Measurements from ENCODE around the gene NUBPL. TPM values are rescaled to one million over a fixed set of nuclear protein-coding genes. Genes with fewer than 3 reads are reported as not detected.

The NUBPL gene
- polyA plus RNA-seq, 1 of the 3 experiments (the other 2 are of a cell fraction): 4.0 TPM

- TF ChIP-seq, protein P1, sequence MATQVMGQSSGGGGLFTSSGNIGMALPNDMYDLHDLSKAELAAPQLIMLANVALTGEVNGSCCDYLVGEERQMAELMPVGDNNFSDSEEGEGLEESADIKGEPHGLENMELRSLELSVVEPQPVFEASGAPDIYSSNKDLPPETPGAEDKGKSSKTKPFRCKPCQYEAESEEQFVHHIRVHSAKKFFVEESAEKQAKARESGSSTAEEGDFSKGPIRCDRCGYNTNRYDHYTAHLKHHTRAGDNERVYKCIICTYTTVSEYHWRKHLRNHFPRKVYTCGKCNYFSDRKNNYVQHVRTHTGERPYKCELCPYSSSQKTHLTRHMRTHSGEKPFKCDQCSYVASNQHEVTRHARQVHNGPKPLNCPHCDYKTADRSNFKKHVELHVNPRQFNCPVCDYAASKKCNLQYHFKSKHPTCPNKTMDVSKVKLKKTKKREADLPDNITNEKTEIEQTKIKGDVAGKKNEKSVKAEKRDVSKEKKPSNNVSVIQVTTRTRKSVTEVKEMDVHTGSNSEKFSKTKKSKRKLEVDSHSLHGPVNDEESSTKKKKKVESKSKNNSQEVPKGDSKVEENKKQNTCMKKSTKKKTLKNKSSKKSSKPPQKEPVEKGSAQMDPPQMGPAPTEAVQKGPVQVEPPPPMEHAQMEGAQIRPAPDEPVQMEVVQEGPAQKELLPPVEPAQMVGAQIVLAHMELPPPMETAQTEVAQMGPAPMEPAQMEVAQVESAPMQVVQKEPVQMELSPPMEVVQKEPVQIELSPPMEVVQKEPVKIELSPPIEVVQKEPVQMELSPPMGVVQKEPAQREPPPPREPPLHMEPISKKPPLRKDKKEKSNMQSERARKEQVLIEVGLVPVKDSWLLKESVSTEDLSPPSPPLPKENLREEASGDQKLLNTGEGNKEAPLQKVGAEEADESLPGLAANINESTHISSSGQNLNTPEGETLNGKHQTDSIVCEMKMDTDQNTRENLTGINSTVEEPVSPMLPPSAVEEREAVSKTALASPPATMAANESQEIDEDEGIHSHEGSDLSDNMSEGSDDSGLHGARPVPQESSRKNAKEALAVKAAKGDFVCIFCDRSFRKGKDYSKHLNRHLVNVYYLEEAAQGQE (IDR thresholded peaks at IDR 0.05; ENCODE audit: low read depth, low read length): no peak
- no peak for TF ChIP-seq SMC3 (IDR thresholded peaks at IDR 0.05; ENCODE audit: low read depth, low read length)
- no peak for TF ChIP-seq RFX5 (IDR thresholded peaks at IDR 0.05; ENCODE audit: low read length)
These were observed 29.0 kb downstream of the NUBPL start (continued) for GRCh38 chr14:31590206-31590605.

DNA sequence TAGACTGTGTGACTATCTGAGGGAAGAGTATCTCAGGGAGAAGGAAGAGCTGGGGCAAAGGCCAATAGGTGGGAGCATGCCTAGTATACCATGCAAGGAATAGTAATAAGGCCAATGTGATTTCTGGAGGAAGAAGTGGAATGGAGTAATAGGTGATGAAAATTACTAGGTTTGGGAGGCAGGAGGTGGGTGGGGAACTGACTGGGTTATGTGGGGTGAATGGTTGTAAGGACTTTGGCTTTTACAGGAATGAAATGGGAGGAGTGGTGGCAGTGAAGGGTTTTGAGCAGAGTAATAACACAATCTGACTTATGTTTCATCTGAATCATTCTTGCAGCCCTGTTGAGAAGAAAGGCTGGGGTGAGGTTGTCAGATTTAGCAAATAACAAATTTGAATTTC is 30.9 kb downstream of the NUBPL start:
- no peak for DNase-seq
- Histone ChIP-seq H3K4me1 (ENCODE audit: control insufficient read depth in 1 of 2, insufficient read depth in 2 of 2, low read depth in 1 of 2, low read length in 1 of 2) (no peaks in the 10 kb centered on the region; a peak in 1 of 4 replicates), H4K20me1 (ENCODE audit: insufficient read depth) (no peaks in the 10 kb centered on the region), H3K27me3 (ENCODE audit: insufficient read depth) (no peaks in the 10 kb centered on the region), H2AFZ (ENCODE audit: low read depth) (no peak overlapping the region), H3K27ac (ENCODE audit: low read depth in 2 of 2, low read length in 1 of 2) (no peak overlapping the region), H3K9me3 (no peaks in the 10 kb centered on the region), H3K79me2 (ENCODE audit: insufficient read depth) (no peaks in the 10 kb centered on the region), H3K9me2 (no peaks in the 10 kb centered on the region), H3K9ac (no peak overlapping the region), H3F3A (replicated peaks; ENCODE audit: insufficient read depth) (no peaks in the 10 kb centered on the region), H3K36me3 (replicated peaks in 1 of 2; ENCODE audit: control insufficient read depth in 1 of 2, insufficient read depth in 2 of 2, low read length in 1 of 2) (no peaks in the 10 kb centered on the region), H3K4me2 (no peak overlapping the region), H3K4me3 (ENCODE audit: low read depth in 2 of 2, low read length in 1 of 2) (no peak overlapping the region)
- TF ChIP-seq YY1 (IDR thresholded peaks at IDR 0.05; ENCODE audit: low read depth) (no peak), GABPA (IDR thresholded peaks at IDR 0.05; ENCODE audit: low read depth) (no peak), FOSL2 (IDR thresholded peaks at IDR 0.05; ENCODE audit: borderline replicate concordance, low read depth) (no peak), RAD21 (IDR thresholded peaks at IDR 0.05; ENCODE audit: low read length) (no peak), TEAD4 (IDR thresholded peaks at IDR 0.05; ENCODE audit: borderline replicate concordance, insufficient read depth) (no peak), GATA2 (CRISPR knock-in tag; IDR thresholded peaks at IDR 0.05) (no peak), SMC3 (IDR thresholded peaks at IDR 0.05; ENCODE audit: low read depth, low read length) (no peak), RXRA (IDR thresholded peaks at IDR 0.05; ENCODE audit: borderline replicate concordance, low read depth) (no peak), NRF1 (IDR thresholded peaks at IDR 0.05; ENCODE audit: low read depth, low read length) (no peak), RFX5 (IDR thresholded peaks at IDR 0.05; ENCODE audit: low read length) (no peak), EP300 (IDR thresholded peaks at IDR 0.05; ENCODE audit: borderline replicate concordance in 1 of 2, low read depth in 1 of 2, low read length in 1 of 2) (no peak), FOXM1 (IDR thresholded peaks at IDR 0.05; ENCODE audit: low read depth) (no peak), USF2 (IDR thresholded peaks at IDR 0.05; ENCODE audit: borderline replicate concordance, low read depth, low read length) (no peak), JUND (IDR thresholded peaks at IDR 0.05) (no peak), TAF1 (IDR thresholded peaks at IDR 0.05; ENCODE audit: borderline replicate concordance, low read depth, low read length) (no peak)
- TF ChIP-seq, protein P2, sequence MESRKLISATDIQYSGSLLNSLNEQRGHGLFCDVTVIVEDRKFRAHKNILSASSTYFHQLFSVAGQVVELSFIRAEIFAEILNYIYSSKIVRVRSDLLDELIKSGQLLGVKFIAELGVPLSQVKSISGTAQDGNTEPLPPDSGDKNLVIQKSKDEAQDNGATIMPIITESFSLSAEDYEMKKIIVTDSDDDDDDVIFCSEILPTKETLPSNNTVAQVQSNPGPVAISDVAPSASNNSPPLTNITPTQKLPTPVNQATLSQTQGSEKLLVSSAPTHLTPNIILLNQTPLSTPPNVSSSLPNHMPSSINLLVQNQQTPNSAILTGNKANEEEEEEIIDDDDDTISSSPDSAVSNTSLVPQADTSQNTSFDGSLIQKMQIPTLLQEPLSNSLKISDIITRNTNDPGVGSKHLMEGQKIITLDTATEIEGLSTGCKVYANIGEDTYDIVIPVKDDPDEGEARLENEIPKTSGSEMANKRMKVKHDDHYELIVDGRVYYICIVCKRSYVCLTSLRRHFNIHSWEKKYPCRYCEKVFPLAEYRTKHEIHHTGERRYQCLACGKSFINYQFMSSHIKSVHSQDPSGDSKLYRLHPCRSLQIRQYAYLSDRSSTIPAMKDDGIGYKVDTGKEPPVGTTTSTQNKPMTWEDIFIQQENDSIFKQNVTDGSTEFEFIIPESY (IDR thresholded peaks at IDR 0.05; ENCODE audit: borderline replicate concordance, low read depth): no peak
- TF ChIP-seq, protein P3, sequence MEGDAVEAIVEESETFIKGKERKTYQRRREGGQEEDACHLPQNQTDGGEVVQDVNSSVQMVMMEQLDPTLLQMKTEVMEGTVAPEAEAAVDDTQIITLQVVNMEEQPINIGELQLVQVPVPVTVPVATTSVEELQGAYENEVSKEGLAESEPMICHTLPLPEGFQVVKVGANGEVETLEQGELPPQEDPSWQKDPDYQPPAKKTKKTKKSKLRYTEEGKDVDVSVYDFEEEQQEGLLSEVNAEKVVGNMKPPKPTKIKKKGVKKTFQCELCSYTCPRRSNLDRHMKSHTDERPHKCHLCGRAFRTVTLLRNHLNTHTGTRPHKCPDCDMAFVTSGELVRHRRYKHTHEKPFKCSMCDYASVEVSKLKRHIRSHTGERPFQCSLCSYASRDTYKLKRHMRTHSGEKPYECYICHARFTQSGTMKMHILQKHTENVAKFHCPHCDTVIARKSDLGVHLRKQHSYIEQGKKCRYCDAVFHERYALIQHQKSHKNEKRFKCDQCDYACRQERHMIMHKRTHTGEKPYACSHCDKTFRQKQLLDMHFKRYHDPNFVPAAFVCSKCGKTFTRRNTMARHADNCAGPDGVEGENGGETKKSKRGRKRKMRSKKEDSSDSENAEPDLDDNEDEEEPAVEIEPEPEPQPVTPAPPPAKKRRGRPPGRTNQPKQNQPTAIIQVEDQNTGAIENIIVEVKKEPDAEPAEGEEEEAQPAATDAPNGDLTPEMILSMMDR (IDR thresholded peaks at IDR 0.05): no peak
- TF ChIP-seq, protein P1 (IDR thresholded peaks at IDR 0.05; ENCODE audit: low read depth, low read length): no peak
- ChIA-PET POLR2A (no interaction called here), CTCF (interaction anchor here (1.5 kb wide), 1 partner anchor 145 kb away, joined by 3 read pairs; no protein-coding TSS in a partner anchor)
